ENCODE results near the gene CHRM3. TPM values are rescaled to one million over a fixed set of nuclear protein-coding genes. Genes with fewer than 3 reads are reported as not detected.

Gene CHRM3
- total RNA-seq, 1 experiment from 2014 or later, result 4.2 TPM

- H3T11ph ChIP-seq (ENCODE audit: low read length), result no peak overlapping the region
- no peak overlapping the region for H3K4me2 ChIP-seq (ENCODE audit: insufficient read depth, insufficient read length, low read length)
- H4K20me1 ChIP-seq (ENCODE audit: control insufficient read depth, insufficient read depth, insufficient read length), result no peaks in the 10 kb centered on the region
- no peak overlapping the region for H4K5ac ChIP-seq (ENCODE audit: insufficient read length, low read depth, low read length)
- no peak overlapping the region for H3K23ac ChIP-seq (ENCODE audit: insufficient read length, low read depth, low read length)
- H2BK12ac ChIP-seq (ENCODE audit: insufficient read length, low read depth, low read length), result no peak overlapping the region
- H3K27ac ChIP-seq (ENCODE audit: insufficient read length, low read depth, low read length), result no peak overlapping the region
- no peaks in the 10 kb centered on the region for H3K27me3 Mint-ChIP-seq (ENCODE audit: low read depth)
- no peak for DNase-seq
- H2AK5ac ChIP-seq (ENCODE audit: insufficient read length, low read length), result no peak overlapping the region
- no peak overlapping the region for H3K14ac ChIP-seq (ENCODE audit: insufficient read depth, low read length)
- H3K4me1 ChIP-seq (ENCODE audit: insufficient read depth, low read length), result no peaks in the 10 kb centered on the region
- no peak overlapping the region for H3K27ac Mint-ChIP-seq
- H2BK5ac ChIP-seq (ENCODE audit: insufficient read length, low read length), result no peak overlapping the region
- no peak overlapping the region for H3K56ac ChIP-seq (ENCODE audit: insufficient read length, low read depth, low read length)
- TF ChIP-seq CTCF (conservative IDR thresholded peaks at IDR 0.05), result no peak
- 0 out of 2 replicates have a peak, but pooled peaks cover 2% of the 10 kb centered on the region for H3K79me2 ChIP-seq (ENCODE audit: insufficient read depth, low read length)
- peaks cover 3% of the 10 kb centered on the region in 2 experiments; a peak in 3 of 5 replicates for H3K9me3 Mint-ChIP-seq
- H3K4me3 Mint-ChIP-seq, result no peak overlapping the region
- H4K8ac ChIP-seq (replicated peaks; ENCODE audit: insufficient read length, low read depth, low read length), result no peak overlapping the region
- H3K9ac ChIP-seq (ENCODE audit: extremely low read depth, insufficient read length, low read length), result no peak overlapping the region
- H3K18ac ChIP-seq (ENCODE audit: insufficient read length, low read depth, low read length), result no peak overlapping the region
- H2BK120ac ChIP-seq (ENCODE audit: low read depth, low read length, poor library complexity, severe bottlenecking), result no peak overlapping the region
- H4K91ac ChIP-seq (ENCODE audit: insufficient read length, low read depth, low read length), result no peak overlapping the region
- no peaks in the 10 kb centered on the region for H3K79me1 ChIP-seq (ENCODE audit: insufficient read depth, low read depth, low read length, poor library complexity, severe bottlenecking)
- no peak overlapping the region for H2AFZ ChIP-seq (ENCODE audit: low read length)
- no peak overlapping the region for H3K4ac ChIP-seq (ENCODE audit: low read depth, low read length)
- no peaks in the 10 kb centered on the region for H3K27me3 ChIP-seq (ENCODE audit: insufficient read depth, low read length)
- H3K36me3 Mint-ChIP-seq (ENCODE audit: insufficient read depth in 1 of 3, low read depth in 3 of 3), result peaks cover 0 to 3% (median 1%) of the 10 kb centered on the region in 3 experiments; a peak in 3 of 7 replicates
- no peak overlapping the region for H2BK15ac ChIP-seq (ENCODE audit: low read depth, low read length)
- H3K4me1 Mint-ChIP-seq, result no peaks in the 10 kb centered on the region
- H2BK20ac ChIP-seq (ENCODE audit: low read depth, low read length, poor library complexity, severe bottlenecking), result no peak overlapping the region
- no CpG with 5 or more reads among the region's 2 CpGs for WGBS (ENCODE audit: extremely low coverage, insufficient read length, low lambda C conversion rate)
- no peaks in the 10 kb centered on the region for H3K23me2 ChIP-seq (ENCODE audit: insufficient read length, low read depth, low read length, poor library complexity, severe bottlenecking)
- H3K9me3 ChIP-seq (ENCODE audit: control insufficient read depth, low read depth, low read length), result no peaks in the 10 kb centered on the region
Measured at GRCh38 chr1:239417221-239417620, 30.9 kb downstream of the CHRM3 start.

Data from H9 (cell line).